Inflammatory macrophage treated with lipopolysaccharide for 1 hour (primary cell): Measurements from ENCODE around the gene EPB41L2.
"Not testable (repeated sequence)": the region's sequence is repeated elsewhere in the genome, so short reads cannot be mapped to it uniquely, and the experiment has no call there.

Experiments used
- DNase-seq, 2 donors: peaks; one replicate each; pipeline ENCODE4 v3.0.0-alpha.2; 2020 to 2022

Gene EPB41L2

GRCh38 chr6:130935978-130936377 is 127.1 kb downstream of the EPB41L2 start:
- DNase-seq = no peak

DNA sequence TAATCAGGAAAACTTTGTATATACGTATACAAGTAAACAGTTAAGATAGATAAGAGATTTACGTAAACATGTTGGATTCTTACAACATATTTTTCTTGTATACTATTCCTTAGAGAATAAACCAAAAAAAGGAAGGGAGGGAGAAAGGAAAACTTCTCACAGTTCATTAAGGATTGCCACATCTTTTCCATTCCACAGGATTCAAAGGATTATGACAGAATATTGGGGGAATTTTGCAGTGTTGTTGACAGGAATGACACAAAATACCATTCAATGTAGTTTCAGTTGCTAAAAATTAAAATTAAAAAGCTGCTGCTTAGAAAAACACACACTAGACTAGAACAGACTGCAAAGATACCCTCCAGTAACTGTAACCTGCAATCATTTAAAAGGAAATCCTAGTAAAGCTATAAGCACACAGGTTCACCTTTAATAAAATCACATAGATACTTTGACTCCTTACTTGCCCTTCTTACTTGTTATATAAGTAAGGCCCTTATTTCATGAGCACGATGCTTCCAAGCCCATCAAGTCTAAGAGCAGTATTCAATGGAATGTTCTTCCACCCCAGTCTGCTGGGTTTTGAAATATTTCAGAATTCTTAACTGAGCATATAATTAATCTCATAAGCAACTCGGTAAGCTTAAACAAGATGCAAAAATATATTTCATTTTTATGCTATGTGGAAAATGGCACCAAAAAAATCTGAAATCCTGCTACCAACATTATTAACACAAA is 128.0 kb downstream of the EPB41L2 start:
- peak in 1 of 2 donors; percentile 2 for DNase-seq

- DNase-seq = no peak
These were observed 129.3 kb downstream of the EPB41L2 start for GRCh38 chr6:130933712-130934200.

- peak in 1 of 2 donors; percentile 39 for DNase-seq
These were observed 130.1 kb downstream of the EPB41L2 start for GRCh38 chr6:130932921-130933320.

GRCh38 chr6:130932438-130932837 is 130.6 kb downstream of the EPB41L2 start:
- DNase-seq = no peak

DNA sequence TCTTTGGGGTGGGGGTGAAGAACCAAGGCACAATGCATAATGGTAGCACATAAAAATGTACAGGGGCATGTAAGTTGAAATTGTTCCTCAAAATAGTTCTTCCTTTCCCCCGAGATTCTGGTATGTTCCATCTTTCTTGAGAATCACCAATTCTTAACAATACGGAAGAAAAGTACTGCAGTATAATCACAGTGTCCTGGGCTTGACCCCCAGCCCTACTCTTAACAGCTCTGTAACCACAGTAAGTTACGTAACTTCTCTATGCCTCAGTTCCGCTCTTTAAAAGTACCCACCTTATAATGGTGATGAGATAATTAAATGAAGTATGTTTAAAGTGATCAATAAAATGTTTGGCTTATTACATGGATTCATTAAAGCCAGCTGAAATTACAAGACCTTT is 131.4 kb downstream of the EPB41L2 start:
- DNase-seq = peak; percentile 16 to 34

- no peak for DNase-seq
These were observed 133.9 kb downstream of the EPB41L2 start for GRCh38 chr6:130929036-130929678.

DNA sequence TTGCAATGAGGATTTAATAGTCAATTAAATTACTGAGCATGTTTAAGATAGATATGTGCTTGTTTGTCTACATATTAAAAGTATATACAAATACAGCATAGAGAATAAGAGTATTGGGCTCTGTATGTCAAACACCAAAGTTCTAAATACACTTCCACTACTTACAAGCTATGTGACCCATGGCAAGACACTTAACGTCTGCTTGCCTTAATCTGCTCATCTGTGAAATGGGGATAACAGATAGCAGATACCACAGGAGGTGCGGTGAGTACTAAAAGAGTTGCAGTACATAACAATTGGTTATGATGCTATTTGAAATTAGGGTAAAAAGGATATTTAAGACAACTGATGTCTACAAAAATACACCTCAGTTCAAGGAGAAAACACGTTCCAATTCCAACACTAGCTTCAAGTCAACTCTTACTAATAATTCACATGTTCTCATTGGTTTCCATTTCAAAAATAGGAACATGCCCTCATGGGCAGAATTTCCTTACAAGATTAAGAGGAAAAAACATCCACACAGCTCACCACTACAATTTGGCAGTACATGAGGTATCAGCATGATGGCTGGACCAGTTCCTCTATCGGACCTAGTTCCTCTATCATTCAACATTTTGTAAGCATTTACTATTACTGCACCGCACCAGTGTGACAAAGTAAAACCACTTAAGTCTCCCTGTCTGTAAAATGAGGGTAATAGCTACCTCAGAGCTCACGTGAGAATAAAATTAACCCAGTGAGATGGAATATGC is 134.7 kb downstream of the EPB41L2 start:
- peak; percentile 68 to 86 for DNase-seq

GRCh38 chr6:130927305-130927704 is 135.7 kb downstream of the EPB41L2 start:
- DNase-seq = no peak

DNA sequence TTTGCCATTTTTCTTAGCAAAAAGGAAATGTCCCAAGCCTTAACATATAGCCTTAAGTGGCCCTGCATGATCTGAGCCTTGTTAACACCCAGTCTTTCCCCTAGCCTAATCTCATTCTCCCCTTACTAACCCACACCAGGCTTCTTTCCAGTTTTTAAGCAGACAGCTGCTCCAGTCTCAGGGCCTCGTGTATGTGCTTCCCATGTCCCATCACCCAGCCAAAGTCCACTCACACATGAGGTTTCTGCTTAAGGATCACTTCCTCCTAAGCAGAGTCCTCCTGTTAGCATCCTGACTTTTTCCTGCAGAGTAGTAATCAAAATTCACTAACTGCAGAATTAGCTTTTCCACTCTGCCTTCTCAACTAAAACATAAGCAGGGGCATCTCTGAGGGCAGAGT is 139.7 kb downstream of the EPB41L2 start:
- no peak for DNase-seq

DNA sequence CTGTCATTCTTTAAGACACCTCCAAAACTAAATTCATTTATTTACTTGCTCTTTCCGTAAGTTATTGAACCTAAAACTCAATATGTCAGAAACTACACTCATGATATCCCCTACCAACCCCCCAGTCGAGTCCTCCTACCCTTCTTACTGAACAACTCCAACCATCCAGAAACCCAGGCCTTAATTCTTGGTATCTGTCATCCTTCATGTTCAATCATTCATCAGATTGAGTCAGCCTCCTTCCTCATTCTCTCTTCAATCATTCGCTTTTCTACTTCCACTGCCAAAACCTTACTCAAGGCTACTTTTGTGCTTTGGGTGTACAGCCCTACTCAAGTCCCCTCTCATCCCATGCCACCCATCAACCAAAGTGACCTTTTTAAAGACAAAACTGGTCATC is 140.1 kb downstream of the EPB41L2 start:
- DNase-seq = no peak

- no peak for DNase-seq
These were observed 142.1 kb downstream of the EPB41L2 start for GRCh38 chr6:130920969-130921368.

DNA sequence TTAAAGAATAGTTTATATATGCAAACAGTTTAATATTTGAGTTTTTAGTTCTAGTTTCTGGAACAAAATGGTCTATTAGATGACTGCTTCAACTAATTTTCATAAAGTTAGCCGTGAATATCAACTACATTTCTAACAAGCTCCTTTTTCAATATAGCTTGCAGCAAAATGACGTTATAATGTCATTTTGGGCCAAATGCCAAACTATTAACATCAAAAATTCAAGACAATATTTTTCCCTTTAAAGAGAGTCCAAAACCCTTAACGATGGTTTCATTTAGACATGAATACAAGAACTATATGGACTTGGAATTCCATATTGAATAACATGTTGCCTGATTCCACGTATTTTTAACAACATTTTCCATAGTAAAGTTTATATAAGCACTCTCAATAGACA is 144.9 kb downstream of the EPB41L2 start:
- no peak for DNase-seq

GRCh38 chr6:130915606-130916005 is 147.4 kb downstream of the EPB41L2 start:
- DNase-seq = not testable (repeated sequence)

GRCh38 chr6:130913120-130913519 is 149.9 kb downstream of the EPB41L2 start:
- DNase-seq = no peak

DNA sequence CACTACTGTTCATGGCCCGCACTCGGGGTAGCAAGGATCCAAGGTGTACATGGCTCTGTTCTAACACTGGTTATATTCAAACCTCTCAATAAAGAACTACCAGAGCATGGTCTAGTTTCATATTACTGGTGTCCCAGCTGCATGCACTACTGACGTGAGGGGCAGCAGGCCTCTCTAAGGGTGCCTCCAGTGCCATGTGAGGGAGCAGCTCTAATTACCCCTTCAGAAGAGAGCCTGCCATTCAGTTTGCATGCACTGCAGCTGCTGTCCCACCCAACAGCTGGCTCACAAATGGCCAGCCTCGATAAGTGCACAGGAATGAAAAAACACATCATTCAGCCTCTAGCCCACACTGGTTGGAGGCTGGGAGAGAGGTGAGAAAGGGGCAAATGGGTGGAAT is 150.6 kb downstream of the EPB41L2 start:
- no peak for DNase-seq

GRCh38 chr6:130908958-130909357 is 154.1 kb downstream of the EPB41L2 start:
- DNase-seq = no peak

DNA sequence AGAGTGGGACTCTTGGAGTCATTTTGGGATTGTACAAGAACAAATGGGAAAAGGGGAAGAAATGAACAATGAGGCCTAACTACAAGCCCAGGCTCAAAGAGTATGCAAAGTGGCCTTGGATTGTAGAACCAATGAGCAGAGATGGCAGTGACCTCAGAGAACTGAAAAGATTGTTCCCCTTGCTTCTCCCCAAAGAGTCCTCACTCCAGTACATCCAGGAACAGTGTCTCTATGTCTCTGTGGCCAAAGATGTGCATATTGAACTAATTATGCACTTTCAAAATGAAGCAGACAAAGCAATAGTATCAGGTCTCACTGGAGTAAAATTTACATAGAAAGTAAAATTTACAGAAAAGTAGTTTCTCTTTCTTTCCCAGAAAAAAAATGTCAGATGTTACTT is 154.9 kb downstream of the EPB41L2 start:
- no peak for DNase-seq

DNA sequence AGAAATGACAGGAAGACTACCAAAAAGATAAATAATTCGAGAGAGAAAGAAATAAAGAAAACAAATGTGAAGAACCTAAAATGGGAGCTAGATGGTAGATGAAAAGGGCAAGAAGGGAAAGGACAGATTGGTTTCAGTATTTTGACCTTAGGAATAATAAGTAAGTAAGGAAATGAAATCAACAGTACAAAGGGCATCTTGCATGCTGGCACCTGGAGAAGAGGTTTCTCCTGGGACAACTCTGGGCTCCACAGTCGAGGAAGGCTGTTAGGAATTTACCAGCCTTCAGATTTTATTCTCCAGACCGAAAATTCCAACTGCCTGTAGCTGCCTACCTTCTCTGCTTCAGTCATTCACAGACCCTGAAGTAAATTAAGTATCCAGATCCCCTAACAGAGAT is 155.4 kb downstream of the EPB41L2 start:
- DNase-seq = no peak

GRCh38 chr6:130906736-130907381 is 156.2 kb downstream of the EPB41L2 start:
- DNase-seq = no peak

GRCh38 chr6:130903602-130904001 is 159.4 kb downstream of the EPB41L2 start:
- no peak for DNase-seq

- DNase-seq = no peak
These were observed 160.0 kb downstream of the EPB41L2 start for GRCh38 chr6:130903007-130903406.

GRCh38 chr6:130900913-130901312 is 162.1 kb downstream of the EPB41L2 start:
- no peak for DNase-seq
